Fibroblast of skin of left biceps (primary cell): ENCODE results near the gene PALLD.

Experiments
- DNase-seq, 2 experiments: peaks; one replicate each; pipeline ENCODE4 v3.0.0-alpha.2; 2013; ENCODE audit warnings: low read depth in 2 of 2

Gene PALLD

GRCh38 chr4:168647646-168648375 is 151.0 kb downstream of the PALLD start:
- no peak for DNase-seq

GRCh38 chr4:168648494-168648893 is 151.6 kb downstream of the PALLD start:
- DNase-seq = no peak

DNA sequence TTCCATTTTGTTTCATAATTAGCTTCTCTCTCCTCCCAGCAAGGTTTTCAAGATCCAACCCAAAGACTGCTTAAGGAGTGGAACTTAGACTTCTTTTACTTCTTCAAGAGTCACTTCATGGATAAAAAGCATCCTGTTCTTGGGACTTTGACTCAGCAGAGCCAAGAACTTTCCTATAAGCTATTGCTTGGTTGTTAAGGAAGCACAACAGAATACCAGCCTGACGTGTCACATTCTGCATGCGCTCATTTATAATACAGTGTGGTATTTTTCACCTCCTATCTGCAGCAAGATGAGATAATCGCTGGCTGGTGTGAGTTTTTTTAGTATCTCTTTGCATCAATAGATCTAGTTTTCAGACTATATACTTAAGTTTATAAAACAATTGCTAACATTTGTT is 152.1 kb downstream of the PALLD start:
- DNase-seq = no peak

DNA sequence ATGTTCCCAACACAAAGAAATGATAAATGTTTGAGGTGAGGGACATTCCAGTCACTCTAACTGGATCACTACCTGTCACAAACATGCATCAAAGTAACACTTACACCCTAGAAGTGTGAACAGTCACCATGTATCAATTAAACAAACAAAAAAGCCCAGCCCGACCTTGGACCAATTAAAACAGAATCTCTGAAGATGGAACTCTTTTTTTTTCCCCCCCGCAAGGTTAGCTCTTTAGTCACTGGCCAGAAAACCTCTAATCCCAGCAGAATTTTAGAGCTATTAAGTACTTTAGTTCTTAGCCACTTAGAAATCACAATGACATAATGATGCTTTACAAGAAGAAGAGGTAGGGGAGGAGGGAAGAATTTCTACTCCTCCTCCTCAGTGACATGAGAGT is 154.5 kb downstream of the PALLD start:
- no peak for DNase-seq

DNA sequence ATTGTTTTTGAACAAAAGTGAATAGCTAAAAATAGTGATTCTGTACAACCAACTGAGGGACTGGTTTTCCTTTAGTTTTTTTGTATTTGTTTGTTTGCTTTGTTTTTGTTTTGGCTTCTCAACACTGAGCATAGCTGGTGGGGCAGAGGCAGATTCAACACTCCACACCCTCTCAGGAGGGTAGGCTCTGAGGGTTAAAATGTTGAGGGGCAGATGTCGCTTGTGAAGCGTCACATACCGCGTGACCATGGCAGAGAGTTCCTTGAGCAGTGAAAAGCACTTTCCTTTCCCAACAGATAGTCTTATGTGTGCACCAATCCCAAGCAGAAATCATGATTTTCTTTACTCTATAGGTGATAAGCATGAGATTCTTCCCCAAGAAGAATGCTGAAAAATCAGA is 155.0 kb downstream of the PALLD start:
- no peak for DNase-seq

DNA sequence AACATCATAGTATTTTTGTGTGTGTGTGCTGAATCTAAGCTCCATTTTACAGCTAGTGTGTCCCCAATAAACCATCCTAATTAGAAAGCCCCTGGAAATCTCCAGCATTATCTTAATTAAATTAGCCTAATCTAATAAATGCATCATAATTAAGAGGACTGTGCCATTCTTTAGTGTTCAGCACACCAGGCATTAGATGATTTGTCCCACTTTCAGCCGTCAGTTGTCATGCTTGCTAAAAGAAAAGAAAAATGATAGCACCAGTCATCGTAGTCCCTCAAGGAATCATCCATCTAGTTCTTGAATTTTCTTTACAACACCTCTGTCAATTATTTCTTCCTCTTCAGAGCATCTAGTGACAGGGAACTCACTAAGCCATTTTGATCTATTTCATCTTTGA is 155.9 kb downstream of the PALLD start:
- DNase-seq = no peak

DNA sequence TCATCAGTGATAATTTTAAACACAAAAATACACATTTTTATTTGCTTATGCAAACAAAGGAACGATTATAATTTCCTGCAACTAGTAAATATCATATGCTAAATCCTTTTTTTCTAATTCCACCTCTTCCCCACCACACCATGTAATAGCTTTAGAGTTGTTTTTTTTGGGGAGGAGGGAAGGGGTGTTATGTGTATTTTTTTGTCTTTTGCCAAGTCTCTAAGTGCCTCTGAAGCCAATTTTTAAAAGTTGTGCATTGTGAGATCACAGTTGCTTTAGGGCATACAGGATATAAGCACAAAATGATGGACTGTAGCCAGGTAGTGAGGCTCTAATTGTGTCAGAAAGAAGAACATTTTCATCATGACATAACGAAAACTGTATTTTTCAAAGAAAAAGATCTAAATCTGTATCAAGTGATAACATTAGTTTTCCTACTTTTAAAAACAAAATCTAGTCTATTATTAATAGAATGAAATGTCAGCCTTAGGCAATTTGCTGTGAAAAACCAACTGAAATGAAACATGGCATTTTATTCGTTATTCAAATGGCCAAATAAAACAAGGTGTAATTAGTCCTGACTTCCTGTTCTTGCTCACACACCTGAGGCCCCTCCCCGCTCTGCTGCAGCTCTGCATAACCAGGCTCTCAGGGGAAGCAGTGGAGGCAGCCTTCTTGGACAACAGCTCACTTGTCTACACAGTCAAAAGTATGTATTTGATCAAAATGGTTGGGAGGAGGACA is 157.4 kb downstream of the PALLD start:
- no peak for DNase-seq

- no peak for DNase-seq
Measured at GRCh38 chr4:168654848-168655174, 158.0 kb downstream of the PALLD start.

DNA sequence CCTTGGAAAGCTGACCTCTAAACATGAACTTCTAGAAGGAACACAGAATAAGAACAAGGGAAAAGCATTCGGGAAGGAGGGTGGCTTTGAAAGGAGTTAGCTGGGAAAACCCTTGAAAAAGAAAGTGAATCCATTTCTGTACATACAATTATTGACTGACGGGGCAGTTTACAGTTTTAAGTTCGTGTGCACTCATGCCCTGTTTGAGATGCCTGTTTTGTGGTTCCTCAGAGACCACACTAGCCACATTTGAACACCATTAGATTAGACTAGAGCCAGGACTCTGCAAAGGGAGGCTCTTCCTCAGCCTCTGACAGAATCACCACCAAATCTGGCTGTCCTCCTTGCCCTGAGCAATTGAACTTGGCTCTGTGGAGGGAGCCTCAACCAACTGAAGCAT is 158.3 kb downstream of the PALLD start:
- DNase-seq = no peak

DNA sequence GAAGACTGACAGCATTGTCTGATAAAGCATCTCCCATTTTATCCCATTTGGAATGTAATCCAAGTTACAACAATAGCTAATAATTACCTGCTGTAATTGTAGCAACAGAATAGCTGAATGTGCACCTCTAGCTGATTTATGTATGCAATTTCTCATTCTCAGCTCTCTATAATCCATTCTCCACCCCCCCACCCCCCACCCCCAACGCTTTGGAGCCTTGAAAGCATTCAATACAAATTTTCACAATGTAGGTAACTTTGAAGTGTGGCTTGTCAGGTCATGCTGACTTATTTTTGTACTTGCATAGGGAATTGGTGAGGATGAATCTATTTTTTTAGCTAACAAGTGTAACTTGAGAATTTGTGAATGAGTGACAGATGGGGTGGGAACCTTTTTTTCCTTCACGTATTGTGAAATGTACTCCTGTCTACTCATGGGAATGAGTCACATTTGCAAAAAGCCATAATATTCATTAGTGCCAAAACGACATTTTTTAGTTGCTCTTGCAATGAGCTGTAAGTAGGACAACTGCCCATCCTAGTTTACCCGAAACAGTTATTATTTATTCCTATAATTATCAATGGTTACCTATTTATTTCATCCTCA is 159.3 kb downstream of the PALLD start:
- DNase-seq = peak in 1 of 2 experiments; percentile 65

DNA sequence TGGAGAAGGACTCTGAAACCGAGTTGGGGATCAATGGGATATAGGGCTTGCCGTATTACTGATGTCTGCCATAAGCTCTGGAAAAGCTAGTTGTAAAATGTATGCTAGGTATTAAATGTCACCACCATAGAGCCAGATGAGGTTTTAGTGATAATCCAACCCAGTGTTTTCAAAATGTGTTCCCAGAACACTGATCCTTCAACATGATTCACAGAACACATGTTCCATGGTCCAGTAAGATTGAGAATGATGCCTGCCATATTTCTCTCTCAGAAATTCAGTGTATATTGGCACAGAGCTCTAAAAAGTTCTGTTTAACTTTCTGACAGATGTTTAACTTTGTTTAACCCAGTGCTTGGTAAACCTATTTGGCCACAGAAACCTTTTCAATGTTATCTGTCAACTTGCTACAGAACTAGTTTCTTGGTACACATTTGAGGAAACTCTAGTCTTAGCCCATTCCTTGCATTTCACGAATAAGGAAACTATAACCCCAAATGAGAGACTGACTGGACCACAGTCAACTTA is 160.2 kb downstream of the PALLD start:
- DNase-seq = no peak

- no peak for DNase-seq
Measured at GRCh38 chr4:168658751-168659150, 161.9 kb downstream of the PALLD start.

- no peak for DNase-seq
Measured at GRCh38 chr4:168659741-168660465, 163.1 kb downstream of the PALLD start.

GRCh38 chr4:168662297-168662984 is 165.6 kb downstream of the PALLD start:
- no peak for DNase-seq

- DNase-seq = no peak
Measured at GRCh38 chr4:168664242-168664891, 167.5 kb downstream of the PALLD start.

GRCh38 chr4:168666531-168666930 is 169.7 kb downstream of the PALLD start:
- peak; percentile 53 to 55 for DNase-seq

GRCh38 chr4:168667376-168667775 is 170.5 kb downstream of the PALLD start:
- no peak for DNase-seq

DNA sequence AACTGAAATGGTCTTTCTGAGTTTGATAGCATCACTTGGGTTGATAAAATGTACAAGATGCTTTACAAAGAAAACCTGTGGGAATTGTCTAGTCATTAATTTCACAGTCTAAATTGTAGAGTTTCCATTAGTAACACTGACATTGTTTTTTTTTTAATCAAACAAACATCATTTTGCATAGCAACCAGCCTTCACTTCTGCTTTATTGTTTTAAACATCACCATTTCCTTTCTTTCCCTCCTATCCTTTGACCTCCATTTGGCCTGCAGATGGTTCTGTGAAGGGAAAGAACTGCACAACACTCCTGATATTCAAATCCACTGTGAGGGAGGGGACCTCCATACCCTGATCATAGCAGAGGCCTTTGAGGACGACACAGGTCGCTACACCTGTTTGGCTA is 171.1 kb downstream of the PALLD start:
- no peak for DNase-seq

DNA sequence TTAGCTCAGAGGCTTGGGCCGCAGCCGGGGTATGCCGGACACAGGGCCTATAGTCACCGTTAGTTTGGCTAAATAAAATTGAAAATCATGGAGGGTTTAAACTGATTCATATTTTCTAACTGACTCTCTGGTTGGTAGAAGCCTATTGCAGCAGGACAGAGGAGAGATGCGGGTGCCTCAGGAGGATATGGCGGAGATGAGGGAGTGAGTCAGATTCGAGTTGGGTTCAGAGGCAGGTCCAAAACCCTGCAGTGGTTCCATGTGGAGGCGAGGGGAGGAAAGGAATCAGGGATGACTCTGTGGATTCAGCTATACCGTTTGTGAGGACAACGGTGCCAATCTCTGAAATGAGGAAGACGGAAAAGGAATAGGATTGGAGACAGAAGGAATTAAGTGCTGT is 176.6 kb downstream of the PALLD start:
- DNase-seq = no peak

DNA sequence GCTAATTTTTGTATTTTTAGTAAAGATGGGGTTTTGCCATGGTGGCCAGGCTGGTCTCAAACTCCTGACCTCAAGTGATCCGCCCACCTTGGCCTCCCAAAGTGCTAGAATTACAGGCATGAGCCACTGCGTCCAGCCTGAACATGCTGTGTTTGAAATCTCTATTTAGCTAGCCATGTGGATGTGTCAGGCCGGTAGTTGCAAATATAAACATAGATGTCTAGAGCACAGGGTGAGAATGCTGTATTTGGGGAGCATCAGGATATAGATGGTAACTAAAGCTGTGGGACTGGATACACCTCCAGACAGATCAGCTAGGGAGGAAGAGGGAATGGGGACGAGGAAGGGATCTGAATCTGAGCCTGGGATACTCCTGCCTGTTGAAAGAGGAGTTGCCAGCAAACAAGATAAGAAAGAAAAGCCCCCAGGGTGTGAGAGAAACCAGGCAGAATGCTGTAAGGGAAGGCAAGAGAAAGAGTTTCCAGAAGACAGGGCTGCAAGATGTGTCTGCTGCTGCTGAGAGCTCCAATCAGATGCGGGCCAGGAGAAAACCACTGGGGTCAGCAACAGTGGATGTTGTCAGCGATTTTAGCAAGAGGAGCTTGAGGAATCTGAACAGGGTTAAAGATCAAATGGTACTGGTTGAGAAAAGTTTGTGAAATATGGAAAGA is 177.4 kb downstream of the PALLD start:
- no peak for DNase-seq

- no peak for DNase-seq
Measured at GRCh38 chr4:168674866-168675265, 178.0 kb downstream of the PALLD start.
